GM23338 (cell line): ENCODE results near the gene TRIM25. TPM values are rescaled to one million over a fixed set of nuclear protein-coding genes. Genes with fewer than 3 reads are reported as not detected.

Source experiments
- ATAC-seq: fragments of 200-7000 bp; cut with Tn5 transposase; 3 replicates; pipeline ENCODE4 v1.9.1; 2020
- DNase-seq: peaks from one replicate; pipeline ENCODE4 v3.0.0-alpha.2; 2015; ENCODE audit warnings: low spot score
- H2AFZ ChIP-seq: fragments of 200-600 bp; sonication (generic); 2 replicates; pipeline ENCODE4 v1.8.0; 2016; ENCODE audit warnings: antibody characterized with exemption, mild to moderate bottlenecking, moderate library complexity
- H3F3A ChIP-seq: fragments of 200-600 bp; sonication (generic); replicated peaks from 2 replicates; pipeline ENCODE4 v1.8.0; 2017; ENCODE audit warnings: antibody characterized with exemption, mixed run types, low read depth
- H3K27ac ChIP-seq: fragments of 200-600 bp; sonication (generic); 2 replicates; pipeline ENCODE4 v1.6.1; 2016; ENCODE audit warnings: low read depth
- H3K27me3 ChIP-seq: fragments of 200-600 bp; sonication (generic); 2 replicates; pipeline ENCODE4 v1.8.0; 2016; ENCODE audit warnings: mild to moderate bottlenecking, mixed run types, moderate library complexity; ENCODE audit not compliant: insufficient read depth
- H3K36me3 ChIP-seq: fragments of 200-600 bp; sonication (generic); 2 replicates; pipeline ENCODE4 v1.8.0; 2016; ENCODE audit warnings: mild to moderate bottlenecking; ENCODE audit not compliant: insufficient read depth
- H3K4me1 ChIP-seq: fragments of 200-600 bp; sonication (generic); 2 replicates; pipeline ENCODE4 v1.8.0; 2016; ENCODE audit warnings: mild to moderate bottlenecking, moderate library complexity; ENCODE audit not compliant: insufficient read depth
- H3K4me2 ChIP-seq: fragments of 200-600 bp; sonication (generic); 2 replicates; pipeline ENCODE4 v1.7.1; 2017; ENCODE audit warnings: mixed run types
- H3K4me3 ChIP-seq: fragments of 200-600 bp; sonication (generic); 2 replicates; pipeline ENCODE4 v1.6.1; 2016; ENCODE audit warnings: mixed run types
- H3K79me2 ChIP-seq: fragments of 200-600 bp; sonication (generic); replicated peaks from 2 replicates; pipeline ENCODE4 v1.8.0; 2017; ENCODE audit warnings: mild to moderate bottlenecking; ENCODE audit not compliant: insufficient read depth
- H3K9me2 ChIP-seq: fragments of 200-600 bp; sonication (generic); 2 replicates; pipeline ENCODE4 v1.8.0; 2017; ENCODE audit not compliant: insufficient read depth
- H4K20me1 ChIP-seq: fragments of 200-600 bp; sonication (generic); replicated peaks from 2 replicates; pipeline ENCODE4 v1.8.0; 2017; ENCODE audit warnings: mild to moderate bottlenecking; ENCODE audit not compliant: insufficient read depth
- H3K27ac Mint-ChIP-seq: 2 replicates; pipeline ENCODE4 v1.8.0; 2020; ENCODE audit warnings: inconsistent platforms, mild to moderate bottlenecking, moderate library complexity, mixed read lengths
- H3K27me3 Mint-ChIP-seq: 3 replicates; pipeline ENCODE4 v1.8.0; 2022; ENCODE audit warnings: low read depth, mild to moderate bottlenecking, moderate library complexity, mixed read lengths, inconsistent platforms; ENCODE audit not compliant: insufficient read depth, poor library complexity
- H3K36me3 Mint-ChIP-seq: 3 replicates; pipeline ENCODE4 v1.8.0; 2021; ENCODE audit warnings: low read depth, mild to moderate bottlenecking, inconsistent platforms, moderate library complexity, mixed read lengths
- H3K4me1 Mint-ChIP-seq: 3 replicates; pipeline ENCODE4 v1.8.0; 2020; ENCODE audit warnings: mild to moderate bottlenecking, inconsistent platforms, mixed read lengths
- H3K4me3 Mint-ChIP-seq: 3 replicates; pipeline ENCODE4 v1.8.0; 2021; ENCODE audit warnings: moderate library complexity, mild to moderate bottlenecking, inconsistent platforms, mixed read lengths
- H3K9me3 Mint-ChIP-seq: 3 replicates; pipeline ENCODE4 v1.8.0; 2020; ENCODE audit warnings: moderate library complexity, mild to moderate bottlenecking, inconsistent platforms, mixed read lengths
- CREB1 ChIP-seq: fragments of 250-450 bp; sonication (Bioruptor Pico); IDR thresholded peaks from 2 replicates; pipeline ENCODE4 v1.5.0; 2020; ENCODE audit warnings: low read depth, mild to moderate bottlenecking, moderate library complexity
- CTCF ChIP-seq, 2 experiments: fragments of 200-600 bp in 1 of 2; sonication (generic) in 1 of 2; conservative IDR thresholded peaks; 2 replicates each; pipeline versions ENCODE4 v1.5.1 to v1.6.1; 2016 to 2017; ENCODE audit warnings: antibody characterized with exemption in 2 of 2, low read depth in 2 of 2, mild to moderate bottlenecking in 2 of 2, moderate library complexity in 1 of 2
- ETS1 ChIP-seq: IDR thresholded peaks from 2 replicates; pipeline ENCODE4 v1.6.1; 2016; ENCODE audit warnings: antibody characterized with exemption
- EZH2 ChIP-seq: fragments of 200-600 bp; sonication (generic); IDR thresholded peaks from one replicate; pipeline ENCODE4 v1.8.0; 2017; ENCODE audit warnings: antibody characterized with exemption, mild to moderate bottlenecking, low read depth; ENCODE audit not compliant: unreplicated experiment
- EZH2phosphoT487 ChIP-seq: fragments of 200-600 bp; sonication (generic); IDR thresholded peaks from one replicate; pipeline ENCODE4 v1.8.1; 2018; ENCODE audit warnings: antibody characterized with exemption; ENCODE audit not compliant: unreplicated experiment
- JUNB ChIP-seq: IDR thresholded peaks from one replicate; pipeline ENCODE4 v1.6.1; 2016; ENCODE audit warnings: antibody characterized with exemption; ENCODE audit not compliant: unreplicated experiment
- NANOG ChIP-seq: IDR thresholded peaks from 2 replicates; pipeline ENCODE4 v1.6.1; 2016; ENCODE audit warnings: antibody characterized with exemption, borderline replicate concordance
- POLR2AphosphoS5 ChIP-seq: IDR thresholded peaks from 2 replicates; pipeline ENCODE4 v1.6.1; 2016; ENCODE audit warnings: antibody characterized with exemption, low read depth
- STAT1 ChIP-seq: IDR thresholded peaks from one replicate; pipeline ENCODE4 v1.6.1; 2016; ENCODE audit warnings: antibody characterized with exemption; ENCODE audit not compliant: unreplicated experiment
- ZNF462 ChIP-seq: fragments of 250-450 bp; sonication (Bioruptor Pico); IDR thresholded peaks from 2 replicates; pipeline ENCODE4 v1.5.0; 2020; ENCODE audit warnings: mild to moderate bottlenecking, moderate library complexity
- polyA plus RNA-seq: library from polyadenylated mRNA; unstranded; fragments of >200 nt; fragmentation: Nextera tagmentation; extraction: Ambion mirVana; gene quantifications from 2 replicates; pipeline ENCODE4 v1.2.1, GENCODE V29; 2016
- total RNA-seq: library from RNA; depleted of rRNA; stranded (reverse); fragments of >200 nt; shearing (Covaris generic); gene quantifications from 2 replicates; pipeline ENCODE4 v1.2.3, GENCODE V29; 2014

Gene TRIM25
- total and polyA plus RNA-seq, 2 experiments from 2014 or later = 19.6 to 36.2 TPM

GRCh38 chr17:56850591-56850990, 63.3 kb downstream of the TRIM25 start:
- Mint-ChIP-seq H3K36me3 (peaks cover 8% of the 10 kb centered on the region), H3K27me3 (peaks cover 1% of the 10 kb centered on the region), H3K4me1 (no peaks in the 10 kb centered on the region), H3K9me3 (no peaks in the 10 kb centered on the region), H3K27ac (no peak overlapping the region), H3K4me3 (no peak overlapping the region)
- ATAC-seq (no peak), DNase-seq (no peak)
- TF ChIP-seq ETS1 = no peak
- TF ChIP-seq NANOG = no peak
- TF ChIP-seq ZNF462 (CRISPR knock-in tag) = no peak
- no peak for TF ChIP-seq CTCF (conservative IDR thresholded peaks at IDR 0.05; ENCODE audit: low read depth in 2 of 2)
- TF ChIP-seq STAT1 = no peak
- TF ChIP-seq POLR2AphosphoS5 = no peak
- no peak for TF ChIP-seq CREB1
- TF ChIP-seq JUNB = no peak
- no peak for TF ChIP-seq EZH2phosphoT487
- no peak for TF ChIP-seq EZH2
- Histone ChIP-seq H3F3A (no peaks in the 10 kb centered on the region), H3K4me2 (no peak overlapping the region), H2AFZ (no peak overlapping the region), H3K27ac (no peak overlapping the region), H3K4me1 (no peaks in the 10 kb centered on the region), H3K79me2 (no peaks in the 10 kb centered on the region), H4K20me1 (no peaks in the 10 kb centered on the region), H3K4me3 (no peak overlapping the region), H3K36me3 (no peaks in the 10 kb centered on the region), H3K27me3 (no peaks in the 10 kb centered on the region), H3K9me2 (no peaks in the 10 kb centered on the region)
